Spinal cord (tissue), 10 donors: Measurements from ENCODE around the gene FBN2. TPM values are rescaled to one million over a fixed set of nuclear protein-coding genes. Genes with fewer than 3 reads are reported as not detected.
A peak's percentile ranks its signal among the peaks of the same experiment; 100 is the strongest.

ENCODE experiments used
- DNase-seq, 6 donors: peaks; one replicate each; pipeline versions ENCODE4 v3.0.0 to v3.0.0-alpha.2; 2013 to 2015; ENCODE audit warnings: low spot score in 6 of 6, low read depth in 4 of 6
- H3K27ac ChIP-seq: one replicate; pipeline ENCODE4 v1.5.1; 2013; ENCODE audit warnings: low read depth, low read length, control low read depth
- H3K27me3 ChIP-seq: one replicate; pipeline ENCODE4 v1.6.1; 2013; ENCODE audit warnings: low read length; ENCODE audit not compliant: control insufficient read depth, insufficient read depth
- H3K36me3 ChIP-seq: one replicate; pipeline ENCODE4 v1.6.1; 2013; ENCODE audit warnings: low read length; ENCODE audit not compliant: control insufficient read depth, insufficient read depth
- H3K4me1 ChIP-seq: one replicate; pipeline ENCODE4 v1.6.1; 2013; ENCODE audit warnings: low read length; ENCODE audit not compliant: control insufficient read depth, insufficient read depth
- H3K4me3 ChIP-seq: one replicate; pipeline ENCODE4 v1.5.1; 2013; ENCODE audit warnings: low read depth, low read length, control low read depth
- H3K9me3 ChIP-seq: one replicate; pipeline ENCODE4 v1.6.1; 2013; ENCODE audit warnings: low read length; ENCODE audit not compliant: control insufficient read depth, insufficient read depth
- WGBS: methylation state at CpG from one replicate; pipeline ENCODE4 v1.1.5; 2013; ENCODE audit warnings: missing lambda C conversion rate; ENCODE audit not compliant: insufficient coverage; 5-methylcytosine and 5-hydroxymethylcytosine counted together
- polyA plus RNA-seq, 2 donors: library from polyadenylated mRNA; unstranded; fragments of 120-200 nt; gene quantifications; one replicate each; pipeline ENCODE4 v1.2.1, GENCODE V29; 2013; ENCODE audit not compliant: insufficient read length in 2 of 2
- total RNA-seq, 2 donors: library from RNA; depleted of rRNA in 1 of 2; stranded (reverse); fragments of 120-200 nt in 1 of 2; fragments of >200 nt in 1 of 2; gene quantifications; one replicate each; pipeline versions ENCODE4 v1.2.3 to v1.2.4, GENCODE V29; 2013 to 2014
- donor health status: healthy.

FBN2 gene
- total and polyA plus RNA-seq, 4 donors: 11.9 to 134 (median 59.4) TPM

DNA sequence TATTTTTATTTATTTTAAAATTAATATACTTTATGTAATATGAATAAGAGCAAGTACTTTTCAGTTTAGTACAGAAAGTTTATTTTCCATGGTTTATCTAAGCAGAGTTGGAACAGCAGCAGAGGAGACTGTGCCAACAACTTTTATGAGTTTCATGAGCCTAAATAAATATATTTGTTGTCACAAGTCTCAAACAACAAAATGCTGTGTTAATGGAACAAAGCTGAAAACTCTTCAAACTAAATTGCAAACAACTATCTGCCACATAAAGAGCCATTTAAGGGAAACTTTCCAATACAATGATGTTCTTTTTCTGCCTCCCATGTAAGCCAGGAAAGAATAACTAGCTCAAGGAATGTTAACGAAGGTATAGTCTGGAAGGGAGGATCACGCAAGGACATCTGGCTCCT lies 96.1 kb downstream of the FBN2 start:
- no CpG with 5 or more reads among the region's 2 CpGs for WGBS
- no peaks in the 10 kb centered on the region for H3K4me1 ChIP-seq
- peak in 2 of 6 donors; percentile 4 to 21 for DNase-seq
- no peaks in the 10 kb centered on the region for H3K27me3 ChIP-seq
- H3K4me3 ChIP-seq: no peak overlapping the region
- H3K36me3 ChIP-seq: no peaks in the 10 kb centered on the region
- H3K9me3 ChIP-seq: no peaks in the 10 kb centered on the region
- H3K27ac ChIP-seq: no peak overlapping the region

DNA sequence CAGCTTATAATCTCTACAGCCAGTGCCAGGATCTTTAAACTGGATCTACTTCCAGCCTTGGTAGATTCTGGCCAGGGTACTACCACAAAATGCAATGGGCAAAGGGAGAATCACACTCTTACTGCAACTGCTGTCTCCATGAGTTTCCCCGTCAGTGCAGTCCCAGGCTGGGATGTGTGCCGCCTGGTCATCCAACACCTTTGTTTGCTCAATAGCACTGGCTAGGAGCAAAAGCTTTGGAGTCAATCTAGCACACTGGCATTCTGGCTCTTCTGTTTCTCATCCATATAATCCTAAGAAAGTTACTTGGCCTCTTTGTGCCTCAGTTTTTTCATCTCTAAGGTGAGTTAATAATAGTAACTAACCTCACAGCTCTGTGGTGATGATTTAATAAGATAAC lies 96.9 kb downstream of the FBN2 start:
- no peak overlapping the region for H3K4me3 ChIP-seq
- 90% methylated on average over 2 of the region's 2 CpGs for WGBS

DNA sequence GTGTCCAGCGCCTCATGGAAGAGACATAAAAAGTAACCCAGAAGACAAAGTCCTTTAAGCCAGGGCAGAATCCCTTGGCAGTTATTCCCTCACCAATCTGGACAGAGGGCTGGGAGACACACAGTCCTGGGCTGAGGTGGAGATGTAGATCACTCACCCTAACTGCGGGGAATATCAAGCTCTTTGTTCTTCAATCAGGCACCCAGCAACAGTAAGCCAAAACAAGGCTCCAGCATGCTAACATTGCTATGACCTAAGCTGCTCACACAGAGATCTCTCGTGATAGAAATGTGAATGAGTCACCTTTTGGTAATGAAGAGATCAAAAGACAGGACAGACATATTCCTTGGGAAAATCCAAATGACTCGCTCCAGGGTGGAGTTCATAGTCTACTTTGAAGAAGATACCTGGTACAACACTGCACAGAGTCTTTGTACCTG lies 101.3 kb downstream of the FBN2 start:
- Histone ChIP-seq H3K36me3 (no peaks in the 10 kb centered on the region), H3K4me1 (no peaks in the 10 kb centered on the region), H3K27ac (no peak overlapping the region), H3K4me3 (no peak overlapping the region), H3K9me3 (no peaks in the 10 kb centered on the region), H3K27me3 (no peaks in the 10 kb centered on the region)
- DNase-seq: no peak
- 100% methylated on average over 2 of the region's 4 CpGs for WGBS

More for the DNA sequence above, 96.9 kb downstream of the FBN2 start:
- Histone ChIP-seq H3K36me3 (no peaks in the 10 kb centered on the region), H3K4me1 (no peaks in the 10 kb centered on the region), H3K27me3 (no peaks in the 10 kb centered on the region), H3K9me3 (no peaks in the 10 kb centered on the region), H3K27ac (no peak overlapping the region)
- no peak for DNase-seq

DNA sequence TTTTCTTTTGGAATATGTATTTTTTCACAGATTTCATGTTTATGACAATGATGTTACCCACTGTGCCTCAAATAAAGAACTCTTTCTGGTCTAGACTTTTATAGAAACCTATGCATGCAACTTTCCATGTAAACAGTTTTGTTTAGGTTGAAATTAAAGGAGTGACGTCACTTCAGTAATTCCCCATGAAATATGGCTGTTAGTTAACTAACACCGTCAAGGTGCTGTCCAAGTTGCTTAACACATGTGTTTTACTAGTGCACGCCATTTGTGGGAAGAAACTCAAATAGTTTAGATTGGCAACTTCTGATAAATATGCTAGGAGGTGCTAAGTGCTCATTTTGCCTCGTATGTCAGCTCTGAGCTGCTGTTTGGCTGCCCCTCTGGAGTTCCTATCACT lies 102.2 kb downstream of the FBN2 start:
- no peaks in the 10 kb centered on the region for H3K4me1 ChIP-seq
- no peaks in the 10 kb centered on the region for H3K27me3 ChIP-seq
- no peak overlapping the region for H3K4me3 ChIP-seq
- no peak overlapping the region for H3K27ac ChIP-seq
- WGBS: 81% methylated on average over 4 of the region's 4 CpGs
- no peaks in the 10 kb centered on the region for H3K9me3 ChIP-seq
- DNase-seq: peak in 1 of 6 donors; percentile 20
- H3K36me3 ChIP-seq: no peaks in the 10 kb centered on the region

DNA sequence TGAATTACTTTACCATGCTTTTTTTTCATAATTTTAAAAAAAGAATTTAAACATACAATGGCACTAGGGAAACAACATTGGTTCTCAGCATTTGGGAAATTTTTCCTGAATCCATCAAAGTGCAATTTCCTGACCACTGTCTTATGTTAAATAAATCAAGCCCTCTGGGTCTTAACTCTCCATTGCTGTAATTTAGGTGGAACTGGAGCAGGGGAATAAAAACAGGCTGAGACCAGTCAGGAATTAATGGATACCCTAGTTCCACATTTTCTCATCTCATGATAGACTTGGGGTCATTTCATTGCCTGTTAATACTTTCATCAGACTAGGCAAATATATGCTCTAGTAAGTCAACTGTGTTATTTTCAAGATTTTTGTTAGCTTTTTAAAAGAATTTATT lies 103.1 kb downstream of the FBN2 start:
- Histone ChIP-seq H3K4me3 (no peak overlapping the region), H3K27ac (no peak overlapping the region), H3K27me3 (no peaks in the 10 kb centered on the region), H3K36me3 (no peaks in the 10 kb centered on the region), H3K9me3 (no peaks in the 10 kb centered on the region), H3K4me1 (no peaks in the 10 kb centered on the region)
- no peak for DNase-seq

DNA sequence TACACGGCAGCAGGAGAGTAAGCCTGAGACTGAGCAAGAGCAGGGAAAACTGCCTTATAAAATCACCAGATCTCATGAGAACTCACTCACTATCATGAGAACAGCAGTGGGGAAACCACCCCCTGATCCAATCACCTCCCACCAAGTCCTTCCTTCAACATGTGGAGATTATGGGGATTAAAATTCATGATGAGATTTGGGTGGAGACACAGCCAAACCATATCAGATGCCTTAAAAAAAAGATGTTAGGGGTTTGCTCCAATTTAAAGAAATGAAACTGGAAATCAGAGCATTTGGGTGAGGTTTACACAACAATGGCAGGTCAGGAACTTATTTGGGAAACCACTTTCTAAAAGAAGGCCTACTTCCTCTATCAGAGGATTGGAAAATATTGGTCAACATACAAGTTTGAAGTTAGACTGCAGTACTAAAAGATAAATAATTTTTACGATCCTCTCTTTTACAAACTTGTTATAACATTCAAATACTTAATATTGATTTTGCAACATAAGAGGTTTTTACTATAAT lies 105.1 kb downstream of the FBN2 start:
- no peak overlapping the region for H3K4me3 ChIP-seq
- no peaks in the 10 kb centered on the region for H3K36me3 ChIP-seq
- no peaks in the 10 kb centered on the region for H3K4me1 ChIP-seq
- no peaks in the 10 kb centered on the region for H3K27me3 ChIP-seq
- H3K27ac ChIP-seq: no peak overlapping the region
- H3K9me3 ChIP-seq: no peaks in the 10 kb centered on the region
- no peak for DNase-seq
- no CpG with 5 or more reads among the region's 2 CpGs for WGBS

DNA sequence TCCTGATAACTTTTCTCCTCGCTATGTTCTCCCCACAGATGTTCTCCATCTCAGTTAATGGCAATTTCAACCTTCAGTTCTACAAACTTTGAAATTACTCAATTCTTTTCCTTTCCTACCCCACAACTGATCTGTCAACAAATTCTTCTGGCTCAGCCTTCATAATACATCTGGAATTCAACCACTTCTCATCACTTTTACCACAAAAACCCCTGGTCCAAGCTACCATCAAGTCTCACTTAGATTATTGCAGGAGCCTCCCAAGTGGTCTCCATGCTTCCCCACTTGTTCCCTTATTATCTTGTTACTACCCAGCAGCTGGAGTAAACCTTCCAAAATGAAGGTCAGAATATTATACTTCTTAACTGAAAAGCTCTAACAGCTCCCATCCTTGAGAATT lies 110.1 kb downstream of the FBN2 start:
- WGBS: 88% methylated on average over 1 of the region's 1 CpG

DNA sequence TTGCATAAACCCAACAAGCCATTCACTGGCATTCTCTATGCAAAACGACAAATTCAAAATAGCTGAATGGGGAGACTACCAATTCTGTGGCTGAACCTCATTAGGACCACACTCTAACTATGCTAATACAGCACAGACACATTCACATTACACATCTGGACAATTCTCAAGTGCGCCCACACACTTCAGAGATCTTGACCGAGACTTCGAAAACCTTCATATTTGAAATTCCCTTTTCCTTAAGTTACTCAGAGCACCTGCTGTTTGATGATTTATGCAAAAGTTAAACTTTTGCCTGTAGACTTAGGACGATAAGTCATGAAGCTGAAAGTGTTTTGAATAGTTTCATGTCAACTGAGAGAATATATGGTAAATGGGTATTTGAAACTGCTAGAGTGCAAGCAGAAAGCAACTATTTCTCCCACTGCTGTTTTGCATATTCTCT lies 111.9 kb downstream of the FBN2 start:
- Histone ChIP-seq H3K27me3 (no peaks in the 10 kb centered on the region), H3K27ac (no peak overlapping the region), H3K9me3 (no peaks in the 10 kb centered on the region), H3K36me3 (no peaks in the 10 kb centered on the region), H3K4me3 (no peak overlapping the region), H3K4me1 (no peaks in the 10 kb centered on the region)
- DNase-seq: no peak
- 50% methylated on average over 2 of the region's 5 CpGs for WGBS

More for the DNA sequence above, 110.1 kb downstream of the FBN2 start:
- Histone ChIP-seq H3K27ac (no peak overlapping the region), H3K9me3 (no peaks in the 10 kb centered on the region), H3K36me3 (no peaks in the 10 kb centered on the region), H3K27me3 (no peaks in the 10 kb centered on the region), H3K4me1 (no peaks in the 10 kb centered on the region), H3K4me3 (no peak overlapping the region)
- no peak for DNase-seq

DNA sequence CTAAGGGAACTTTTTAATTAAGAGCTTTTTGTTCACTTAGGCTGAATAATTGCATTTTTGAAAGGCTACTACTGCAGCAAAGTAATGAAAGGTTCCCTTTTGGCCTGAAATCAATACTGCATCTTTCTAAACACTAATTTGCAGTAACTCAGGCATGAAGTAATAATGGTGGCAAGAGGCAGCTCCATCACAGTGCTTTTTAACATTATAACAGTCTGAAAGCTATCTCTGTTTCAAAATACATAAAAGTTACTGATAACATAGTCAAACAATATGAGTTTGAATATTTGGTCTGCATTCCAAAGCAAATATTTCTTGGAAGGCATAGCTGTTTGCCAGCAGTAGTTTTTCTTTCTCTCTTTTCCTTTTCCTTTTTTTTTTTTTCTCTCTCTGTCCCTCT lies 113.4 kb downstream of the FBN2 start:
- Histone ChIP-seq H3K4me1 (no peaks in the 10 kb centered on the region), H3K4me3 (no peak overlapping the region), H3K36me3 (no peaks in the 10 kb centered on the region), H3K9me3 (no peaks in the 10 kb centered on the region), H3K27me3 (no peaks in the 10 kb centered on the region), H3K27ac (no peak overlapping the region)
- DNase-seq: peak in 2 of 6 donors; percentile 41 to 57

DNA sequence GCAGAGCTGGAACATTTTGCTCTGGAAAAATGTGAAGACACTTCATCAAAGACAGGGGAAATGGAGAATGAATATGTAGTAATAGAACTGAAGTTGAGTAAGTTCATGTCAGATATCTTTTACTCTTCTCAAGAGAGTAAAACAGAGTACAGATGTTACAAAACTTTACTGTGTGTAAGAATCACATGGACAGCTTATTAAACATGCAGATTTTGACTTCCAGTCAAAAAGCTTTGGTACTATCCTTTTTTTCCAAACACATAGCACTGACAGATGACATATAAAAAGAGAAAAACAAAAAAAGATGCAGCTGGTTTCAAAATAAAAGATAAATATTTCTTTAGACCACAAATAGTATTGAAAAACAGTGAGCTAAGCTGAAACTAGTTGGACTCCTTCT lies 115.4 kb downstream of the FBN2 start:
- no peak overlapping the region for H3K27ac ChIP-seq
- no peak overlapping the region for H3K4me3 ChIP-seq
- no peaks in the 10 kb centered on the region for H3K27me3 ChIP-seq
- H3K4me1 ChIP-seq: no peaks in the 10 kb centered on the region
- no peaks in the 10 kb centered on the region for H3K9me3 ChIP-seq
- no peaks in the 10 kb centered on the region for H3K36me3 ChIP-seq
- no peak for DNase-seq
